ENCODE data around the gene AFM.

AFM gene

GRCh38 chr4:73451404-73451803 lies 30.1 kb upstream of the AFM start:
- no peak for DNase-seq (ENCODE audit: low spot score)

GRCh38 chr4:73451981-73452747 lies 29.4 kb upstream of the AFM start:
- no peak for DNase-seq (ENCODE audit: low spot score)

- no peak for DNase-seq (ENCODE audit: low spot score)
Measured at GRCh38 chr4:73452953-73453700, 28.4 kb upstream of the AFM start.

- DNase-seq (ENCODE audit: low spot score) = no peak
Measured at GRCh38 chr4:73453701-73454005, 27.9 kb upstream of the AFM start.

- DNase-seq (ENCODE audit: low spot score) = no peak
Measured at GRCh38 chr4:73454920-73455319, 26.6 kb upstream of the AFM start.

GRCh38 chr4:73456177-73457022 lies 25.1 kb upstream of the AFM start:
- no peak for DNase-seq (ENCODE audit: low spot score)

- DNase-seq (ENCODE audit: low spot score) = no peak
Measured at GRCh38 chr4:73458184-73459047, 23.1 kb upstream of the AFM start.

GRCh38 chr4:73459048-73459421 lies 22.5 kb upstream of the AFM start:
- no peak for DNase-seq (ENCODE audit: low spot score)

GRCh38 chr4:73460913-73461522 lies 20.5 kb upstream of the AFM start:
- no peak for DNase-seq (ENCODE audit: low spot score)

GRCh38 chr4:73468170-73468569 lies 13.4 kb upstream of the AFM start:
- no peak for DNase-seq (ENCODE audit: low spot score)

GRCh38 chr4:73470728-73471127 lies 10.8 kb upstream of the AFM start:
- no peak for DNase-seq (ENCODE audit: low spot score)

GRCh38 chr4:73477176-73477575 lies 4.4 kb upstream of the AFM start:
- DNase-seq (ENCODE audit: low spot score) = no peak

- no peak for DNase-seq (ENCODE audit: low spot score)
Measured at GRCh38 chr4:73479323-73479722, 2.2 kb upstream of the AFM start.

- no peak for DNase-seq (ENCODE audit: low spot score)
Measured at GRCh38 chr4:73485085-73485484, 3.5 kb downstream of the AFM start.

GRCh38 chr4:73485596-73485995 lies 4.1 kb downstream of the AFM start:
- DNase-seq (ENCODE audit: low spot score) = no peak

GRCh38 chr4:73486497-73486896 lies 5.0 kb downstream of the AFM start:
- DNase-seq (ENCODE audit: low spot score) = no peak

GRCh38 chr4:73487233-73487632 lies 5.7 kb downstream of the AFM start:
- no peak for DNase-seq (ENCODE audit: low spot score)

GRCh38 chr4:73499996-73500765 lies 18.6 kb downstream of the AFM start:
- no peak for DNase-seq (ENCODE audit: low spot score)

GRCh38 chr4:73501664-73502265 lies 20.2 kb downstream of the AFM start:
- DNase-seq (ENCODE audit: low spot score) = no peak

- DNase-seq (ENCODE audit: low spot score) = no peak
Measured at GRCh38 chr4:73505567-73505966, 24.0 kb downstream of the AFM start.
